ENCODE measurements around the gene ASXL2.

- TF ChIP-seq, protein P1, sequence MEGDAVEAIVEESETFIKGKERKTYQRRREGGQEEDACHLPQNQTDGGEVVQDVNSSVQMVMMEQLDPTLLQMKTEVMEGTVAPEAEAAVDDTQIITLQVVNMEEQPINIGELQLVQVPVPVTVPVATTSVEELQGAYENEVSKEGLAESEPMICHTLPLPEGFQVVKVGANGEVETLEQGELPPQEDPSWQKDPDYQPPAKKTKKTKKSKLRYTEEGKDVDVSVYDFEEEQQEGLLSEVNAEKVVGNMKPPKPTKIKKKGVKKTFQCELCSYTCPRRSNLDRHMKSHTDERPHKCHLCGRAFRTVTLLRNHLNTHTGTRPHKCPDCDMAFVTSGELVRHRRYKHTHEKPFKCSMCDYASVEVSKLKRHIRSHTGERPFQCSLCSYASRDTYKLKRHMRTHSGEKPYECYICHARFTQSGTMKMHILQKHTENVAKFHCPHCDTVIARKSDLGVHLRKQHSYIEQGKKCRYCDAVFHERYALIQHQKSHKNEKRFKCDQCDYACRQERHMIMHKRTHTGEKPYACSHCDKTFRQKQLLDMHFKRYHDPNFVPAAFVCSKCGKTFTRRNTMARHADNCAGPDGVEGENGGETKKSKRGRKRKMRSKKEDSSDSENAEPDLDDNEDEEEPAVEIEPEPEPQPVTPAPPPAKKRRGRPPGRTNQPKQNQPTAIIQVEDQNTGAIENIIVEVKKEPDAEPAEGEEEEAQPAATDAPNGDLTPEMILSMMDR (IDR thresholded peaks at IDR 0.05 in 8 of 11, conservative IDR thresholded peaks at IDR 0.05 in 3 of 11) = no peak
- TF ChIP-seq POLR2A (IDR thresholded peaks at IDR 0.05) = no peak
Observed at GRCh38 chr2:25714740-25715139, 163.5 kb downstream of the ASXL2 start.

Data from spleen (tissue), 7 donors.